GM12878 (cell line): ENCODE results near the gene FOXL3.

ENCODE experiments used
- BHLHE40 ChIP-seq, 2 experiments: fragments of 450-650 bp in 1 of 2; IDR thresholded peaks; 2 replicates each; pipeline ENCODE4 v1.6.1; 2011 to 2017; ENCODE audit warnings: low read depth in 2 of 2, borderline replicate concordance in 1 of 2, improper control_type of control experiment in 1 of 2, low read length in 1 of 2, mild to moderate bottlenecking in 1 of 2
- EZH2 ChIP-seq: IDR thresholded peaks from 2 replicates; pipeline ENCODE4 v1.6.1; 2012; ENCODE audit warnings: low read depth, mild to moderate bottlenecking, control low read depth, inconsistent platforms, low read length, borderline replicate concordance; ENCODE audit not compliant: control insufficient read depth
- JUND ChIP-seq: IDR thresholded peaks from 2 replicates; pipeline ENCODE4 v1.6.1; 2012; ENCODE audit warnings: low read depth, mild to moderate bottlenecking, low read length, improper control_type of control experiment, moderate library complexity
- MXI1 ChIP-seq: fragments of 150-350 bp; IDR thresholded peaks from 2 replicates; pipeline ENCODE4 v1.6.1; 2011; ENCODE audit warnings: low read depth, mild to moderate bottlenecking, inconsistent platforms, low read length, improper control_type of control experiment
- POLR2A ChIP-seq: IDR thresholded peaks from 2 replicates; pipeline ENCODE4 v1.6.1; 2011; ENCODE audit warnings: low read depth, mild to moderate bottlenecking, low read length
- POLR2AphosphoS5 ChIP-seq: IDR thresholded peaks from 2 replicates; pipeline ENCODE4 v1.6.1; 2011; ENCODE audit warnings: mild to moderate bottlenecking, low read length, inconsistent platforms
- RUNX3 ChIP-seq: IDR thresholded peaks from 2 replicates; pipeline ENCODE4 v1.6.1; 2012; ENCODE audit warnings: low read length, inconsistent platforms
- SIN3A ChIP-seq: IDR thresholded peaks from 2 replicates; pipeline ENCODE4 v1.6.1; 2012; ENCODE audit warnings: low read depth, low read length, improper control_type of control experiment
- SMC3 ChIP-seq: IDR thresholded peaks from 2 replicates; pipeline ENCODE4 v1.6.1; 2011; ENCODE audit warnings: low read length, improper control_type of control experiment, borderline replicate concordance
- STAT3 ChIP-seq: IDR thresholded peaks from 2 replicates; pipeline ENCODE4 v1.6.1; 2011; ENCODE audit warnings: low read depth, low read length, improper control_type of control experiment
- ZSCAN29 ChIP-seq: fragments of 450-650 bp; IDR thresholded peaks from 2 replicates; pipeline ENCODE4 v1.6.1; 2017; ENCODE audit warnings: mild to moderate bottlenecking, moderate library complexity
- TF ChIP-seq, protein P1 (sequence below), 3 experiments: IDR thresholded peaks in 2 of 3; conservative IDR thresholded peaks in 1 of 3; 2 replicates each; pipeline ENCODE4 v1.5.1; 2011; ENCODE audit warnings: low read depth in 3 of 3, low read length in 3 of 3, mild to moderate bottlenecking in 3 of 3, control low read depth in 2 of 3, moderate library complexity in 2 of 3, inconsistent platforms in 1 of 3, mixed read lengths in 1 of 3; ENCODE audit not compliant: control insufficient read depth in 2 of 3, insufficient read depth in 1 of 3; ENCODE audit errors: extremely low read depth in 1 of 3
- TF ChIP-seq, protein P2 (sequence below): IDR thresholded peaks from 2 replicates; pipeline ENCODE4 v1.6.1; 2012; ENCODE audit warnings: low read depth, low read length, improper control_type of control experiment

DNA sequence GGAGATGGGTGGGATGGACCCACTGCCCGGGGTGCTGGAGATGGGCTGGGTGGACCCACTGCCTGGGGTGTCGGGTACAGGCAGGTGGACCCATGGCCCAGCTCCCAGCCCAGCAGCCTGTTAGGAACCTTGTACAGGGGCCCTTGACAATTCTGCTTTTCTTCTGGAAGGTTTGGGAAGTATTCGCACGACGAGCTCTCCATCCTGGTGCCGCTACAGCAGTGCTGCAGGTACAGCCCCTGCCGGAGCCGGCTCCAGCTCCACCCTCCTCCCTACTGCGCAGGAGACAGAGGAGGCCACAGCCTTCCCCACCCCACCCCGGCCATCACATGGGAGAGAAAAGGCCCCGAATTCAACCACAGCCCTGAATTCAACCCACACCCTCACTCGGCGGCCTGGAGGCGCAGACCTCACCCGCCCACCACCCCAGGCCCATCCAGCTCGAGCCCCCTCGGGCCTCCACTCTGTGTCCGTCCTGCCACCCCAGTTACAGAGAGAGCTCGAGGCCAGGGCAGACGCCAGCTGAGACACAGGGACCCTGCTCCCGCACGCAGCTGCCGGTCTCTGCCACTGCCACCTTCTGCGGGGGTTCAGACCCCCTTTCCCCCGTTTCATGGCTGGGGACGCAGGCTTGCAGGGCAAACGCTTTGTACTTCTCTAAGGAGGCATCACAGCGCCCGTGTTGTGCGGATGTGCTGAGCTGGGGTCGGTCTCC lies 31.3 kb upstream of the FOXL3 start:
- TF ChIP-seq JUND (no peak), BHLHE40 (IDR thresholded peaks at IDR 0.05; ENCODE audit: borderline replicate concordance in 1 of 2, low read depth in 2 of 2, low read length in 1 of 2) (no peak), POLR2A (no peak), SMC3 (no peak), ZSCAN29 (no peak), MXI1 (no peak), SIN3A (no peak), EZH2 (no peak), POLR2AphosphoS5 (no peak), RUNX3 (no peak), STAT3 (no peak)
- TF ChIP-seq, protein P1, sequence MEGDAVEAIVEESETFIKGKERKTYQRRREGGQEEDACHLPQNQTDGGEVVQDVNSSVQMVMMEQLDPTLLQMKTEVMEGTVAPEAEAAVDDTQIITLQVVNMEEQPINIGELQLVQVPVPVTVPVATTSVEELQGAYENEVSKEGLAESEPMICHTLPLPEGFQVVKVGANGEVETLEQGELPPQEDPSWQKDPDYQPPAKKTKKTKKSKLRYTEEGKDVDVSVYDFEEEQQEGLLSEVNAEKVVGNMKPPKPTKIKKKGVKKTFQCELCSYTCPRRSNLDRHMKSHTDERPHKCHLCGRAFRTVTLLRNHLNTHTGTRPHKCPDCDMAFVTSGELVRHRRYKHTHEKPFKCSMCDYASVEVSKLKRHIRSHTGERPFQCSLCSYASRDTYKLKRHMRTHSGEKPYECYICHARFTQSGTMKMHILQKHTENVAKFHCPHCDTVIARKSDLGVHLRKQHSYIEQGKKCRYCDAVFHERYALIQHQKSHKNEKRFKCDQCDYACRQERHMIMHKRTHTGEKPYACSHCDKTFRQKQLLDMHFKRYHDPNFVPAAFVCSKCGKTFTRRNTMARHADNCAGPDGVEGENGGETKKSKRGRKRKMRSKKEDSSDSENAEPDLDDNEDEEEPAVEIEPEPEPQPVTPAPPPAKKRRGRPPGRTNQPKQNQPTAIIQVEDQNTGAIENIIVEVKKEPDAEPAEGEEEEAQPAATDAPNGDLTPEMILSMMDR (IDR thresholded peaks at IDR 0.05 in 2 of 3, conservative IDR thresholded peaks at IDR 0.05 in 1 of 3; ENCODE audit: control insufficient read depth in 2 of 3, extremely low read depth in 1 of 3, insufficient read depth in 1 of 3, low read depth in 3 of 3, low read length in 3 of 3) = no peak
- TF ChIP-seq, protein P2, sequence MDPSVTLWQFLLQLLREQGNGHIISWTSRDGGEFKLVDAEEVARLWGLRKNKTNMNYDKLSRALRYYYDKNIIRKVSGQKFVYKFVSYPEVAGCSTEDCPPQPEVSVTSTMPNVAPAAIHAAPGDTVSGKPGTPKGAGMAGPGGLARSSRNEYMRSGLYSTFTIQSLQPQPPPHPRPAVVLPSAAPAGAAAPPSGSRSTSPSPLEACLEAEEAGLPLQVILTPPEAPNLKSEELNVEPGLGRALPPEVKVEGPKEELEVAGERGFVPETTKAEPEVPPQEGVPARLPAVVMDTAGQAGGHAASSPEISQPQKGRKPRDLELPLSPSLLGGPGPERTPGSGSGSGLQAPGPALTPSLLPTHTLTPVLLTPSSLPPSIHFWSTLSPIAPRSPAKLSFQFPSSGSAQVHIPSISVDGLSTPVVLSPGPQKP = no peak
